Spleen (tissue), 11 donors: Measurements from ENCODE around the gene PLEKHB2. TPM values are rescaled to one million over a fixed set of nuclear protein-coding genes. Genes with fewer than 3 reads are reported as not detected.
A peak's percentile ranks its signal among the peaks of the same experiment; 100 is the strongest.

Experiments used
- DNase-seq: peaks from one replicate; pipeline ENCODE4 v3.0.0-alpha.2; 2020
- H3K27ac ChIP-seq, 8 donors: fragments of 200-600 bp; sonication (generic) in 7 of 8; 1 replicate in 4 of 8; 2 replicates in 4 of 8; pipeline versions ENCODE4 v1.5.0 to v1.8.0; 2016 to 2021; ENCODE audit warnings: inconsistent platforms in 4 of 8, mild to moderate bottlenecking in 4 of 8, moderate library complexity in 1 of 8
- H3K27me3 ChIP-seq, 7 donors: fragments of 200-600 bp; sonication (generic) in 6 of 7; replicated peaks in 1 of 7; 1 replicate in 4 of 7; 2 replicates in 3 of 7; pipeline versions ENCODE4 v1.5.0 to v1.8.0; 2016 to 2021; ENCODE audit warnings: inconsistent platforms in 3 of 7, mild to moderate bottlenecking in 1 of 7
- H3K36me3 ChIP-seq, 6 donors: fragments of 200-600 bp; sonication (generic) in 5 of 6; 1 replicate in 4 of 6; 2 replicates in 2 of 6; pipeline versions ENCODE4 v1.5.0 to v1.8.0; 2016 to 2021; ENCODE audit warnings: inconsistent platforms in 2 of 6
- H3K4me1 ChIP-seq, 6 donors: fragments of 200-600 bp; sonication (generic) in 5 of 6; 1 replicate in 3 of 6; 2 replicates in 3 of 6; pipeline versions ENCODE4 v1.5.0 to v1.8.0; 2016 to 2021; ENCODE audit warnings: inconsistent platforms in 3 of 6
- H3K4me3 ChIP-seq, 8 donors: fragments of 200-600 bp; sonication (generic) in 7 of 8; 1 replicate in 4 of 8; 2 replicates in 4 of 8; pipeline versions ENCODE4 v1.5.0 to v1.8.0; 2016 to 2021; ENCODE audit warnings: inconsistent platforms in 4 of 8, mild to moderate bottlenecking in 4 of 8, moderate library complexity in 2 of 8
- H3K9me3 ChIP-seq, 8 donors: fragments of 200-600 bp; sonication (generic) in 7 of 8; 1 replicate in 4 of 8; 2 replicates in 4 of 8; pipeline versions ENCODE4 v1.5.0 to v1.8.0; 2016 to 2021; ENCODE audit warnings: inconsistent platforms in 4 of 8
- POLR2A ChIP-seq, 3 donors: fragments of 450-650 bp; IDR thresholded peaks; one replicate each; pipeline ENCODE4 v1.5.1; 2017; ENCODE audit warnings: antibody characterized with exemption in 3 of 3, mild to moderate bottlenecking in 1 of 3
- POLR2AphosphoS5 ChIP-seq, 3 donors: sonication (generic); formaldehyde crosslinking; IDR thresholded peaks; one replicate each; pipeline ENCODE4 v1.5.1; 2017; ENCODE audit warnings: antibody characterized with exemption in 3 of 3
- WGBS, 5 donors: extraction: QIAGEN DNeasy Blood & Tissue Kit in 3 of 5; methylation state at CpG; one replicate each; pipeline versions ENCODE4 v1.1.5 to v1.1.7; 2013 to 2018; 5-methylcytosine and 5-hydroxymethylcytosine counted together
- intact Hi-C: fragments of 100-400 bp; cut with DNase I; formaldehyde crosslinking; loops from one replicate; pipeline ENCODE4 v1.15.0; 2023; ENCODE audit warnings: low total_unique reads
- polyA plus RNA-seq, 3 donors: library from polyadenylated mRNA; stranded (reverse); fragments of 200-250 nt; gene quantifications; one replicate each; pipeline ENCODE4 v1.2.1, GENCODE V29; 2013
- total RNA-seq, 7 donors: library from RNA; depleted of rRNA in 3 of 7; stranded (reverse); fragments of >200 nt in 3 of 7; fragmentation: NEBNext Ultra II Directional in 4 of 7; extraction: Animal tissue kit (Norgen Biotek cat#: 25700) in 4 of 7; gene quantifications; one replicate each; pipeline versions ENCODE4 v1.1.0 to v1.2.1, GENCODE V29; 2016 to 2021
- TF ChIP-seq, protein P1 (sequence below), 11 experiments: fragments of 200-600 bp in 7 of 11; fragments of 450-650 bp in 4 of 11; sonication (generic) in 4 of 11; IDR thresholded peaks in 8 of 11; conservative IDR thresholded peaks in 3 of 11; 1 replicate in 7 of 11; 2 replicates in 4 of 11; pipeline versions ENCODE4 v1.4.0 to v1.8.0; 2016 to 2021; ENCODE audit warnings: antibody characterized with exemption in 11 of 11, inconsistent platforms in 4 of 11, mild to moderate bottlenecking in 1 of 11
- donor health status: healthy with polysubstance abuse.
- donor health status: DM: no; HTN: no; CAD: no; lungs with moderate emphysema.
- donor health status: DM: no; HTN: no; CAD: no.
- donor health status: Bipolar disorder and iron deficiency.
- donor health status: healthy.
- donor health status: DM: no; HTN: no; CAD: no.
- donor health status: DM: yes; HTN: yes; CAD: no.

Gene PLEKHB2
- total and polyA plus RNA-seq, 10 donors: 17.2 to 95.4 (median 68.6) TPM

DNA sequence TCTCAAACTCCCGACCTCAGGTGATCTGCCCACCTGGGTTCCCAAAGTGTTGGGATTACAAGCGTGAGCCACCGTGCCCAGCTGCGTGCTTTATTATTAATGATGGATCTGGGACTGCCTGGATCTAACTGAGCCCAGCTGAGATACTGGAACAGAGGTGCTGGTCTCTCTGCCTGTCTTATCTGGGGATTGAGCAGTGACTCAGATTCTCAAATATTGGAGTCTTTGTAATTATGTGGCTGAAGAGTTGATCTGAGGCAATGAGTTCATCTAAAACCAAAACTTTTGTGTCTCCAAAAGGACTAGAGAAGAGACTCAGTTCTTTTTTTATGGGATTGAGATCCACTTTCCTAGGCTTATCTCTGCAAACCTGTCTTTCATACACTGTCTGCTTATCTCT, 16.3 kb downstream of the PLEKHB2 start:
- no peak for TF ChIP-seq POLR2A (IDR thresholded peaks at IDR 0.05)
- TF ChIP-seq, protein P1, sequence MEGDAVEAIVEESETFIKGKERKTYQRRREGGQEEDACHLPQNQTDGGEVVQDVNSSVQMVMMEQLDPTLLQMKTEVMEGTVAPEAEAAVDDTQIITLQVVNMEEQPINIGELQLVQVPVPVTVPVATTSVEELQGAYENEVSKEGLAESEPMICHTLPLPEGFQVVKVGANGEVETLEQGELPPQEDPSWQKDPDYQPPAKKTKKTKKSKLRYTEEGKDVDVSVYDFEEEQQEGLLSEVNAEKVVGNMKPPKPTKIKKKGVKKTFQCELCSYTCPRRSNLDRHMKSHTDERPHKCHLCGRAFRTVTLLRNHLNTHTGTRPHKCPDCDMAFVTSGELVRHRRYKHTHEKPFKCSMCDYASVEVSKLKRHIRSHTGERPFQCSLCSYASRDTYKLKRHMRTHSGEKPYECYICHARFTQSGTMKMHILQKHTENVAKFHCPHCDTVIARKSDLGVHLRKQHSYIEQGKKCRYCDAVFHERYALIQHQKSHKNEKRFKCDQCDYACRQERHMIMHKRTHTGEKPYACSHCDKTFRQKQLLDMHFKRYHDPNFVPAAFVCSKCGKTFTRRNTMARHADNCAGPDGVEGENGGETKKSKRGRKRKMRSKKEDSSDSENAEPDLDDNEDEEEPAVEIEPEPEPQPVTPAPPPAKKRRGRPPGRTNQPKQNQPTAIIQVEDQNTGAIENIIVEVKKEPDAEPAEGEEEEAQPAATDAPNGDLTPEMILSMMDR (IDR thresholded peaks at IDR 0.05 in 8 of 11, conservative IDR thresholded peaks at IDR 0.05 in 3 of 11): no peak
- no peak for TF ChIP-seq POLR2AphosphoS5 (IDR thresholded peaks at IDR 0.05)
- peak overlapping the region in 1 of 8 donors; percentile 28 for H3K27ac ChIP-seq
- peaks cover 0 to 28% (median 4%) of the 10 kb centered on the region in 6 donors for H3K4me1 ChIP-seq
- WGBS, 5 donors: 92 to 100% (median 97%) methylated on average over 4 of the region's 4 CpGs
- H3K9me3 ChIP-seq: no peaks in the 10 kb centered on the region
- intact Hi-C loops: no loop called here
- no peak for DNase-seq
- no peak overlapping the region for H3K4me3 ChIP-seq
- H3K27me3 ChIP-seq: no peaks in the 10 kb centered on the region
- H3K36me3 ChIP-seq: peaks cover 0 to 77% (median 32%) of the 10 kb centered on the region in 6 donors

DNA sequence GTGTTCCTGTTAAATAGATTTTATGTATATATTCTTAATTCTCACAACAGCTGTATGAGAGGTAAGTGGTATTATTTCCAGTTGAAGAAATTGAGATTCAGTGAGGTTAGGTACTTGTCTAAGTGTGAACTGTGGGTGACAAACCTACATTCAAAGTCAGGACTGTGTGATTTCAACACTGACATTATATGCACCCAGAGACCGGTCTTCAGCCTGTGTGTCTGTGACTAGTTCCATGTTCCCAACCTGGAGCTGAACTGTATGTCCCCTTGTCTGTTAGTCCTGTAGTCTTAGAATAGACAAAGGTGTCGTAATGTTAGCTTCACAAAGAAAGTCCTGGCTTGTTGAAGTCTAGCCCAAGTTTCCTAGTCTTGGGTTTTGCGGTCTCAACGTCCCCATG, 17.4 kb downstream of the PLEKHB2 start:
- Histone ChIP-seq H3K27ac (no peak overlapping the region), H3K4me3 (no peak overlapping the region), H3K4me1 (peaks cover 0 to 25% (median 4%) of the 10 kb centered on the region in 6 donors), H3K9me3 (no peaks in the 10 kb centered on the region), H3K36me3 (peaks cover 0 to 79% (median 42%) of the 10 kb centered on the region in 6 donors), H3K27me3 (no peaks in the 10 kb centered on the region)
- intact Hi-C loops: no loop called here
- WGBS, 5 donors: 92 to 97% (median 96%) methylated on average over 4 of the region's 4 CpGs
- no peak for TF ChIP-seq POLR2A (IDR thresholded peaks at IDR 0.05)
- TF ChIP-seq, protein P1 (IDR thresholded peaks at IDR 0.05 in 8 of 11, conservative IDR thresholded peaks at IDR 0.05 in 3 of 11): no peak
- no peak for TF ChIP-seq POLR2AphosphoS5 (IDR thresholded peaks at IDR 0.05)
- DNase-seq: no peak

DNA sequence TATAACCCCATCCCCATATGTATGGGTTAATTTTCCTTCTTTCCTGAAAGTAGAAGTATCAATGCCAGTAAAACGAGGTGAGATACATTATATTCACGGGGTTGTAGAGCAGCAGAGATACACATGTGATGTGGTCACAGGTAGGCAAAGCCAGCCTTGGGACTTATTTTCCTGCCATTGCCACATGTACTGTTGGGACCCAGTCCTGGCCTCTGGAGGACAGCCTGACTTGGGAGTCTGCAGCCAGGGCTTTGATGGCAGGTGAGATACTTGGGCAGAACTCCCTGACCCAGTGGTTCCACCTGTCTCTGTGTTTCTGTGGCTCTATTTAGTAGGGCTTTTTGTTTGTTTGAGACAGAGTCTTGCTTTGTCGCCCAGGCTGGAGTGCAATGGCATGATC, 18.1 kb downstream of the PLEKHB2 start:
- Histone ChIP-seq H3K36me3 (peaks cover 0 to 80% (median 49%) of the 10 kb centered on the region in 6 donors), H3K9me3 (no peaks in the 10 kb centered on the region), H3K27me3 (no peaks in the 10 kb centered on the region), H3K27ac (no peak overlapping the region), H3K4me3 (no peak overlapping the region), H3K4me1 (peaks cover 0 to 18% (median 4%) of the 10 kb centered on the region in 6 donors)
- intact Hi-C loops: no loop called here
- WGBS, 5 donors: 96 to 100% (median 98%) methylated on average over 3 of the region's 3 CpGs
- no peak for DNase-seq
- TF ChIP-seq POLR2AphosphoS5 (IDR thresholded peaks at IDR 0.05) (no peak), POLR2A (IDR thresholded peaks at IDR 0.05) (no peak)
- TF ChIP-seq, protein P1 (IDR thresholded peaks at IDR 0.05 in 8 of 11, conservative IDR thresholded peaks at IDR 0.05 in 3 of 11): no peak

DNA sequence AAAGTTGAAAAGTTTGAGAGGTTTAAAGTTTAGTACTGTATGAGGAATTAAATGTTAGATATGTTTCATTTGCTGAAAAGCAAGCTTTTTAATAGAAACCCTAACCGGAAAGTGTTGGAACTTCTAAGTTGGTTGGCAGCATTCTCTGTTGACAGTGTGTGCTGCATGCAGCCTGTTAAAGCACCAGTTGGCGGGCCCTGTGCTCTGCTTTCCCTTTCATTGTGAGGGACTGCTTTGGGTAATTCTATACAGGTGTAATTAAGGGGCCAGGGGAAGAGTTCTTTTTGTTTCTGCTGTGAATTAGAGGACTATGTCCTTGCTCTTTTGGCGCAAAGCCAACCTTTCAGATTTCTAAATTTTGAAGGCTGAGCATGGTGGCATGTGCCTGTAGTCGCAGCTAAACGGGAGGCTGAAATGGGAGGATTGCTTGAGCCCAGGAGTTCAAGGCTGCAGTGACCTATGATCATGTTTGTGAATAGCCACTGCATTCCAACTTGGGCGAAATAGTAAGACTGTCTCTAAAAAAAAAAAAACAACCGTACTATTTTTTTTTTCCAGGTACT, 20.1 kb downstream of the PLEKHB2 start:
- WGBS, 5 donors: 90 to 92% (median 91%) methylated on average over 7 of the region's 7 CpGs
- peaks cover 0 to 6% (median 4%) of the 10 kb centered on the region in 8 donors for H3K9me3 ChIP-seq
- H3K4me3 ChIP-seq: no peak overlapping the region
- peaks cover 0 to 98% (median 68%) of the 10 kb centered on the region in 6 donors for H3K36me3 ChIP-seq
- peaks cover 0 to 8% (median 4%) of the 10 kb centered on the region in 6 donors for H3K4me1 ChIP-seq
- no peaks in the 10 kb centered on the region for H3K27me3 ChIP-seq
- intact Hi-C loops: no loop called here
- H3K27ac ChIP-seq: no peak overlapping the region
- TF ChIP-seq, protein P1 (IDR thresholded peaks at IDR 0.05 in 8 of 11, conservative IDR thresholded peaks at IDR 0.05 in 3 of 11): no peak
- TF ChIP-seq POLR2A (IDR thresholded peaks at IDR 0.05) (no peak), POLR2AphosphoS5 (IDR thresholded peaks at IDR 0.05) (no peak)
- no peak for DNase-seq
